Globus pallidus (tissue), 1 donor: ENCODE measurements around the gene KIAA1217.

ENCODE experiments used
- DNase-seq: peaks from one replicate; pipeline ENCODE4 v3.0.0-alpha.2; 2015; ENCODE audit warnings: low spot score

The KIAA1217 gene

GRCh38 chr10:24209946-24210491 lies 1.1 kb downstream of the KIAA1217 start:
- DNase-seq: no peak

GRCh38 chr10:24210501-24210900 lies 1.6 kb downstream of the KIAA1217 start:
- no peak for DNase-seq

DNA sequence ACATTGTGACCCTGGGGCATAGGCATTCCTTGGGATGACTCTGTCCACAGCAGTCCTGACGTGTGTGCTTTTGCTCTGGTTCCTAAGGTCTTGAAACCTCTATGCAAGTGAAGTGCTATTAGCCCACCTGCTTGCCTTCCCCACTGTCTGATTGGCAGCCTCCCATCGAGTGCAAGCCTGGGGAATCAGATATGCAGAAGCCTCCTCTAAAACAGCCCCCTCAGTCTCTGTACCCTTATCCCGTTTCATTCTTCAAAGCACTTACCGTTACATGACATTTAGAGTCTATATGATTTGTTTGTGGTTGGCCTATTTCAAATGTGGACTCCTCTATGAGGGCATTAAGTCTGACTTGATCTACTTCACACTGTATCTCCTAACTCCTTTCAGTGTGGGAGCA lies 4.3 kb downstream of the KIAA1217 start:
- no peak for DNase-seq

- DNase-seq: no peak
Observed at GRCh38 chr10:24213881-24214280, 4.9 kb downstream of the KIAA1217 start.

DNA sequence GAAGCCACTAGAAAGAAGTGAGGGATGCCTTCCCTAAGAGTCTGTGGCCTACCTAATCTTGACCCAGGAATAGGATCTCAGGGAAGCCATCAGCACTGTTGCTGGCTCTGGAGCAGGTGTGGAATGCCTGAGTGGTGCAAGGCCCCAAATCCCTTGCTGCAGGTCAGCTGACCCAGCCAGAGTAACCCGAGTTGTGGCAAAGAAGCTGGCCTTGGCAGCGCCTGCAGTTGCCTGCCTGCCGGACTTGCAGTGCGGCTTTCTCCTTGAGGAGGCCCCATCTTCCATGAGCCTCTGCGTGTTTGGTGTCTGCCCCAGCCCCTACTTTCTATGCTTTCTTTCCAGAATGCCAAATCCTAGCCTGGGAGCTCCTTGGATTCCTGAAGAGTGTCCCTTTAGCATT lies 5.8 kb downstream of the KIAA1217 start:
- no peak for DNase-seq

DNA sequence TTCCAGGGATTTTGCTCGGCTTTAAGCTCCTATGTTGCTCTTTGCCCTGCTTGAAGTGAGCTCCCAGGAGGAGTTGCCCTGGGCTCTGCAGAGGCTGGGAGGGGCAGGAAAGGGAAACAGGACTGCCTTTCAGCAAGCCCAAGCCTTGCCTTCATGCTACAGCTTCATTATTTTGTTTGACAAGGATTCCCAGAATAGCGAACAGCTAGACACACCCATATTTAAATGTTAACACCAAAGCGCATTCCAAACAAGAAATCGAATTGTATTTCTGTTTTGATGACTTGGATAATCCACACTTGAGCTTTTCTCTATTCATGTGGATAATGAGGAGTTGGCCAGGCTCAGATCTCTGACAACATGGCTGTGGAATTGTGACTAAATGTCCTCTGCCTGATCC lies 6.3 kb downstream of the KIAA1217 start:
- DNase-seq: no peak

- no peak for DNase-seq
Observed at GRCh38 chr10:24215603-24216002, 6.7 kb downstream of the KIAA1217 start.

- no peak for DNase-seq
Observed at GRCh38 chr10:24219963-24220362, 11.0 kb downstream of the KIAA1217 start.

GRCh38 chr10:24223341-24223740 lies 14.4 kb downstream of the KIAA1217 start:
- DNase-seq: no peak

- DNase-seq: no peak
Observed at GRCh38 chr10:24223953-24224352, 15.0 kb downstream of the KIAA1217 start.

- no peak for DNase-seq
Observed at GRCh38 chr10:24228642-24229041, 19.7 kb downstream of the KIAA1217 start.

DNA sequence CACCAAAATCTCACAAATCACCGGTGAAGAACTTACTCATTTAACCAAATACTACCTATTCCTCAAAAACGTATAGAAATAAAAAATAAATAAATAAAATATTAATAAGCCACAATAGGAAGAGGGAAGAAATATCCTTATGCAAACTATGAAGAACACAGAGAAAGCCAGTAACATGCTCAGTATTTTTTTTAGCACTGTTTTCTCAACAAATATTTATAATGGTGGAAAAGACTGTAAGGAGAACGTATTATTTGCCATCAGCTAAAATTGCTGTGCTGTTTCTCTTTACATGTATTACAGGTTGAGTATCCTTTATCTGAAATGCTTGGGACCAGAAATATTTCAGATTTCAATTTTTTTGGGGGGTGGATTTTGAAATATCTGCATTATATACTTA lies 21.0 kb downstream of the KIAA1217 start:
- DNase-seq: no peak

- DNase-seq: no peak
Observed at GRCh38 chr10:24231200-24231599, 22.3 kb downstream of the KIAA1217 start.

DNA sequence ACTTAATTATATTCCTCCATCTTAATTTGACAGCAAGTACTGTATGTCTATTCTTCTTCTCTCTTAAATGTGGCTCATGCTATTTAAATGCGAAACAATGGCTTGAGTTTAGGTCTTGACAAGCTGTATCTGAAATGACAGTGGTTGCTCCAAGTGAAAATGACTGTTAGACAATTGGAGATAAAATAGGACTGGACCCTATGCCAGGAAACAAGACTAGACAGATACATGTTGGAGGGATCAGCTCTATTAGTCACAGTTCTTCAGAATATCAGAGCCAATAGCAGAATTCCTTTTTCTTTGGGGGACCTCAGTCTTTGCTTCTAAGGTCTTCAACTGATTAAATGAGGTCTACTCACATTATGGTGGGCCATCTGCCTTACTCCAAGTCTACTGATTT lies 25.8 kb downstream of the KIAA1217 start:
- no peak for DNase-seq

DNA sequence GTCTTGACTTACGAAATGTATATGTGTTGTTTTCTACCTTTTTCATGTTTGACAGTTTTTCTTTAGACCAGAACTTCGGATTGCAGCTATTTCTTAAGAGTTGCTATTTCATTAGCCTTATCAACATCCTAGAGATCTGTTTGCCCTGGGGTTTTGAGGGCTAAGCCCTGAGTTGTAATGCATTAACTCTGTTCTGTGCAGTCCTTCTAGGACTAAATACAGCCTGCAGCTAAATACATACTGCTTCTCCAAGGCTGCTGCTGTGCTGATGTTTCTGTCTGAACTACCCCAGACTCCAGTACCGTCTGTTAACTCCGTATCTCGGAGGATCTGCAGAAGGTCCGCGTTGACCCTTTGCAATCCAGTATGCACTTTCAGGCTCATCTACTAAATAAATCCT lies 26.5 kb downstream of the KIAA1217 start:
- DNase-seq: no peak

GRCh38 chr10:24237801-24238395 lies 29.0 kb downstream of the KIAA1217 start:
- DNase-seq: no peak

DNA sequence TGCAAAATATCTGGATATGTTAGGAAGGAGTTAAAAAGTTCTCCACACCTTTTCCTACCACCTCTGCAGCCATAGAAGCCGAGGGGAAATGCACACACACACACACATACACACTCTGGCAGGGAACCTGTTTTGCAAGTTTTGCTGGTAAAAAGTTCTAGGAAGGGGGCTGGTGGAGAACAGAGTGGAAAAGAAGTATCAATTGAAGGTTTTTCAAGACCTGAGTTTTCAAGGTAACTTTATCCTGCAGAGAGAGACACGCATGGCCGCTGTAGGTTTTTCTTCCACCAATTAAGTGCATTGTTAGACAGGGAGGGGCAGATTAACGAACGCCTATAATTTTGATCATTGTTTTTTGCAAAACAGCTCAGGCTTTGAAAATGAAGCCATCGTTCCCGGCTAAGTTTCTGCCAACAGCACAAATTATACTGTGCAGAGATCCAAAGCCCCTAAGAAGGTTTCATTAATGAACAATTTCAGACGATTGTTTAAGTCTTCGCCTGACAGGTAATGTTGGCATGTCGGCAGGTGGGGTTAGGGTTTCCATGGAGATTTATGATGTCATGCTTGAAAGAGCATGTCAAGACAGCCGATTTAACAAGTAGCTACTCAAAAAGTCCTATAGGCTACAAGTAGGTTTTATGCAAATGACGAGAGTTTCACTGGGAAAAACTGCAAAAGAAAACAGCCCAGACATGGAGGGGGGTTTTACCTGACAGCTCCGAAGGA lies 29.7 kb downstream of the KIAA1217 start:
- DNase-seq: no peak

DNA sequence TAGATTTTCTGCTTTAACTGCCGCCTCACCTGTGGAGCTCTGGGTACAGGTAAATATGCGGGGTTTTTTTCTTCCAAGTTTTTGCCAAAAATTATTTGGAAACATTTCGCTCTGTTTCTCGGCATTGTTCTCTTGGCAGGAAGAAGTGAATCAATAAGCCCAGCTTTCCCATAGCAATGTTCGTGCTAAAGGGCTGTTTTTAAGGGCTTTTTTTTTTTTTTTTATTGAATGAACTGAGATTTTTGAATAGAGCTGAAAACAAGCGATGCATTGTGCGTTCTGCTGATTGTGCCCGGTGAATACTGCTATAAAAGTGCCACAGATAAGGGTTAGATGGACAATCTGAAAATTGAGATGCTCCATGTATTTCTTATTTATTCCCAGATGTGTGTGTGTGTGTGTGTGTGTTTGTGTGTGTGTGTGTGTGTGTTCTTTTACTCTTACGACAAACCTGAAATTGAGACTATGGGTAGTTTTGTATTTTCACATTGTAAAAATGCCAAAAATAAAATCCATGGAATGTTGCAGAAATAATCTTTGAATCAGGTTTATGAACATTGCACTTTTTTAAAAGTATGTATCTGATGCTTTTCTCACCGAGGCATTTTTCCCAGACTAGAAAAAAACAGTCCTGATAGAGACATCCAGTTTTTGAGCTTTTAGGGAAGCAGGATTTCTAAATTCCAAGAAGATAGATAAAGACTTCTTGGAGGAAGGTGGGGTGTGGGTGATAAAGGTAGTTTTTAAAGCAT lies 30.5 kb downstream of the KIAA1217 start:
- DNase-seq: no peak

DNA sequence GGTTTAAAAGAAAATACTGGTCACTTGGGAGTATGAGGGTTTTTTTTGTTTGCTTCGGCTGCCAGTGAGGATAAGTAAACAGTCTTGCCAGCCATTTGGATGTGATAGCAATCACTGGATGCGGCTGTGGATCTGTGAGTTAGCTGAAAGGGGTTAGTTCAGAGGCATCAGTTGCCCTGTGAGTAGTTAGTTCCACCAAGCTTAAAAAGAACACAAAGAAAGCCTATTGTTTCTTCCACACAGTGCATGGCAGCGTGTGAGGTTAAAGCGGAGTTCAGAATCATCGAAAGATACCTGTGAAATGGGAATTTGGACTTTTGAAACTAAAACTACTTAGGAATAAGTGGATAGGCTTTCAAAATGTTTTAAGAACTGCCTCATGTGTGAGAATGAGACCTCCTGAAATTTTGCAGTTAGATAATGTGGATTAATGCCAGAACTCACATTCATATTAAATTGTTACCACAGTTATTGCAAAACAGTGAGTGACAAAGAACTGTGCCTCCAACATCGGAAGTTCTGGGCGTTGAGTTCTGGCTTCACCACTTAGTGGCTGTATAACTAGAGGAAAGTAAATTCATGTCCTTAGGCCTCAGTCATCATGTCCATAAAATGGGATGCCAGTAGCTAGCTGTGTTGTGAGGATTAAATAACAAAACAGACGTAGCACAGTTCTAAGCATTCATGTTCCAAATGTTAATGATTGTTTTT lies 31.3 kb downstream of the KIAA1217 start:
- no peak for DNase-seq

DNA sequence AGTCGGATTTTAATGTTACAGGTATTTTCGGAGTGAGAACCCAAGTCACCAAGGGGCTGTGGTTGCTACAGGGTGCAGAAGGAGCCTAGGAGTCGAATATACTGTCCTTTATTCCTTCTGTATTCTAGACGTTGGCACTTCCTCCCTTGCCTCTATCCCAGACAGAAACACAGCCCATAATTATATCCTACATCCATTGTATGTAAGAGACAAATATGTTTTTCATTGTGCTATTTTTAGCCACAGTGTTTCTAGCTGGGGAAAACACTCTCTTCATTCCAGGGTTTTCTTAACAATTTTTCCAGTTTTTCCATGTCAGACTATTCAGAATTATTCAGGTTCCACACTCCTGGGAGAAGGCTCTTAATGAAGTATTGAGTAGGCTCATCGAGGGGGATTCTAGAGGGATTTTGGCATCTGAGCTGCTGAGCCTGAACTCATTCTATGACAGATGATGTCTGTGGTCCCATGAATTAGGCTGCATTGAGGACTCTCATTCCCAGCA lies 32.6 kb downstream of the KIAA1217 start:
- no peak for DNase-seq

DNA sequence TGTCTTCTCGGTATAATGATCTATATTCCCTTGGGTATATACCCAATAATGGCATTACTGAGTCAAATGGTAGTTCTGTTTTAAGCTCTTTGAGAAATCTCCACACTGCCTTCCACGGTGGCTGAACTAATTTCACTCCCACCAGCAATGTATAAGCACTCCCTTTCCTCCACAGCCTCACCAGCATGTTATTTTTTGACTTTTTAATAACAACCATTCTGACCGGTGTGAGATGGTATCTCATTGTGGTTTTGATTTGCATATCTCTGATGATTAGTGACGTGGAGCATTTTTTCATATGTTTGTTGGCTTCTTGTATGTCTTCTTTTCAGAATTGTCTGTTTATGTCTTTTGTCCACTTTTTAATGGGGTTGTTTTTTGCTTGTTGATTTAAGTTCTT lies 33.6 kb downstream of the KIAA1217 start:
- DNase-seq: no peak

GRCh38 chr10:24246365-24246764 lies 37.4 kb downstream of the KIAA1217 start:
- DNase-seq: no peak
